Stromal cell of bone marrow (primary cell): ENCODE results near the gene KAT2A.
A peak's percentile ranks its signal among the peaks of the same experiment; 100 is the strongest.

Experiments
- DNase-seq: peaks from one replicate; pipeline ENCODE4 v3.0.0-alpha.2; 2012; ENCODE audit warnings: low read depth

KAT2A gene

GRCh38 chr17:42094375-42095069, 26.6 kb downstream of the KAT2A start:
- no peak for DNase-seq

- no peak for DNase-seq
Observed at GRCh38 chr17:42092939-42093338, 28.2 kb downstream of the KAT2A start.

GRCh38 chr17:42090964-42091790, 30.0 kb downstream of the KAT2A start:
- no peak for DNase-seq

GRCh38 chr17:42088736-42089135, 32.4 kb downstream of the KAT2A start:
- no peak for DNase-seq

GRCh38 chr17:42087736-42088705, 33.1 kb downstream of the KAT2A start:
- no peak for DNase-seq

GRCh38 chr17:42087042-42087701, 34.0 kb downstream of the KAT2A start:
- DNase-seq: no peak

DNA sequence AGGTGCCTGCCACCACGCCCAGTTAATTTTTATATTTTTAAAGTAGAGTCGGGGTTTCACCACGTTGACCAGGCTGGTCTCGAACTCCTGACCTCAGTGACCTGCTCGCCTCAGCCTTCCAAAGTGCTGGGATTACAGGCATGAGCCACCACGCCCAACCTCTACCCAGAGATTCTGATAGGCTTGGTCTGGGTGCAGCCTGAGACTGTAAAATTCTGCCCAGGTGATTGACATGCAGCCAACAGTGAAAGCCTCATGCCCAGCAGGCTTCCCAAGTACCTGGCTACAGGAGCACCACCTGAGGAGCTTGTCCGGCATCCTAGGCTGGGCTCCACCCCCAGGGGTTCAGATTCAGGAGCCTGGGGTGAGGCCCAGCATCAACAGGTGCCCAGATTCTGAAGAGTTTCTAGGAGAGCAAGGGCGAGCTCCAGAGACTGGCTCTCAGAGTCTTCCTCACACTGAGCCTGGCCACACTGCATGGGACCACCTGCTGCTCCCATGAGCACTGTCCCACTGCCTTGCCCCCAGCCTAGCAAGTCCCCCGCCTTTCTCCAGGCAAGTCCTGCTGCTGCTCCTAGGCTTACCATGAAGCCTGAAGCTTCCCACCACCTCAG, 39.5 kb downstream of the KAT2A start:
- DNase-seq: no peak

DNA sequence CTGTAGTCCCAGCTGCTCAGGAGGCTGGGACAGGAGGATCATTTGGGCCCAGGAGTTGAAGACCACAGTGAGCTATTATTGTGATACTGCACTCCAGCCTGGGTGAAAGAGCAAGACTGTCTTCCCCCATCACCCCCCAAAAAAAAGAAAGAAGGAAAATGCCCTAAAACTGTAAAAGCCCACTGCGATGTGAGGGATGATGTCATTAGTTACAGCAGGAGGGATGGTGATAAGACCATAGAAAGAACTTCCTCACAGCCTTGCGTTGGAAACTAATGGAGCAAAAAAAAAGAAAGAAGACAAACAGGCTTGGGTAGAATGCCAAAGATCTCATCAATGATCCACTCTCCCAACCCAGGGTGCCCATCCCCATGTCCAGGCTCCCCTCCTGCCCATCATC, 41.6 kb downstream of the KAT2A start:
- DNase-seq: no peak

GRCh38 chr17:42078396-42079043, 42.6 kb downstream of the KAT2A start:
- DNase-seq: no peak

- DNase-seq: no peak
Observed at GRCh38 chr17:42077755-42078154, 43.4 kb downstream of the KAT2A start.

DNA sequence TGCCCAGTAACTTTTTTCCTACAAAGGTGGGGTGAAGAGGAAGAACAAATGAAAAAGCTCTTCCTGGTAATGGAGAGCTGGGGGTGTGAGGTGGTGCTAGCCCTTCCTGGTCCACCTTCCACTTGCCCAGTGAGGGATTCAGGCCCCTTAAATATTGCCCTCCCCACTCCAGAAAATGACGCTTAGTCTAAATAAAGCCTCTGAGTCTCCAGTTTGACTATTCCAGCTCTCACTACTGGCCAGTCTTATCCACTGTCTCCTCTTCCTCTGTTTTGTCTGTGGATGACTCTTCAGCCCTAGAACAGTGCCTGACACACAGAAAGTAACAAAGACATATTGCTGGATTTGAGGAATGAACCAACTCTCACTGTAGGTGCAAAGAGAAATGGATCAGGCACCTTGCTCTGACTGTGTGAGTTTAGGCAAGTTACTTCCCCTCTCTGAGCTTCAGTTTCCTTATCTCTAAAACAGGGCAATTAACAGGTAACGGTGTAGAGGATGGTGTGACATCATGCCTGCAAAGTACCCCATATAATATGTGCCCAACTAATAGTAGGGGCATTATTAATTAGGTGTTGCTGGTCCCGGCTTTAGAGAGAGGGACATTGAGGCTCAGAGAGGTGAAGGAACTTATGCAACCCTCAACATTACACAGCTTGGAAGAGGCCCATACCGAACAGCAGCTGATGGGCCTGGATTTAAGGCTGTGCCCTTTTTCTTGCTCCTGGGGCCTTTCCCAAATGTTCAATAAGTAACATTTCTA, 44.2 kb downstream of the KAT2A start:
- no peak for DNase-seq

- no peak for DNase-seq
Observed at GRCh38 chr17:42075789-42076188, 45.4 kb downstream of the KAT2A start.

DNA sequence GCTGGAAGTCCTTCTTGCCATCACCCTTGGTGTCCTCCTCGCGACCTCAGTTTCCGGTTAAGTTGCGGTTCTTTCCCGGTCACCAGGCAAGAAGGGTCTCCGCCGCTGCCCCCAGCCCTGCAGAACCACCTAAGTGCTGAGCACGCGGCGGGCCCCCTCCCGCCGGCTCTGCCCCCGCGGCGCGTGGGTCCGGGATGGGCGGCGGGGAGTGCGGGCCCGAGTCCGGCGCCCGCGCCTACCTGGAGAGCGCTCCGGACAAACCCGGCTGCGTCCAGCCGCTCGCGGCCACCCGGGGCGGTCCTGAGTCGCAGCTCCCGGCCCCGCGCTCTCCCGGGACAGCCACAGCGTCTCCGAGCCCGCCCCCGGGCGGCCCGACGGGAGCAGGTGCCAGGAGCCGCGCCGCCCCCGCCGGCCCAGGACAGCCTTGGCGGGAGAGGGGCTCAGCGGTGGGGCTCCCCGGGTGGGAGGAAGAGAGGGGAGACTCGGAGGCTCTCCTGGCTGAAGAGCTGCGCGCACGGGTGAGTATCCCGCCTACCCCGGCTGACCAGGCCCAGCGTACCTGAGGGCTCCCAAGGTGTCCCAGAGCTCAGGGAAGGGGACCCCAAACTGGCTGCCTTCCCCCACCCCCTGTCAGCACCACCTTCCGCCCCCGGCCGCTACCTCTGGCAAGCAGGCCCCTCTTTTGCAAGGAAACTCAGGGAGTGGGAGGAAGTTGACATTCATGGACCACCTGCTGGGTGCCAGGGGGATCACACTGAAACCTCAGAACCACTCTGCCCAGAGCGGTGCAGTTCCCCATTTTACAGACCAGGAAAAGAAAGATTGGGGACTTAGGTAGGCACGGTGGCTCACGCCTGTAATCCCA, 48.6 kb downstream of the KAT2A start:
- no peak for DNase-seq

GRCh38 chr17:42071810-42072209, 49.4 kb downstream of the KAT2A start:
- DNase-seq: no peak

GRCh38 chr17:42068979-42069378, 52.2 kb downstream of the KAT2A start:
- no peak for DNase-seq

GRCh38 chr17:42067371-42068091, 53.6 kb downstream of the KAT2A start:
- peak; percentile 6 for DNase-seq

GRCh38 chr17:42065201-42065600, 56.0 kb downstream of the KAT2A start:
- DNase-seq: no peak
